OCI-LY7 (cell line): ENCODE data around the gene VIPR1. TPM values are rescaled to one million over a fixed set of nuclear protein-coding genes. Genes with fewer than 3 reads are reported as not detected.

ENCODE experiments used
- BruUV-seq: library from RNA; stranded (reverse); fragments of 400-500 nt; replicated peaks from 2 replicates; lab custom pipeline; 2021; lab: Mats Ljungman, UMichigan
- CTCF ChIA-PET: fragments of 300-600 bp; sonication (Branson Sonifier 250); formaldehyde crosslinking; loops from one replicate; lab custom pipeline; 2022; ENCODE audit warnings: antibody characterized with exemption; ENCODE audit not compliant: unreplicated experiment; lab: Charles Lee
- POLR2A ChIA-PET: fragments of 300-600 bp; sonication (Branson Sonifier 250); formaldehyde crosslinking; loops from one replicate; lab custom pipeline; 2022; ENCODE audit warnings: antibody characterized with exemption; lab: Charles Lee
- DNase-seq: peaks from one replicate; pipeline ENCODE4 v3.0.0-alpha.2; 2015; ENCODE audit warnings: low spot score
- H2AFZ ChIP-seq: fragments of 200-600 bp; sonication (generic), shearing (Covaris generic); 2 replicates; pipeline ENCODE4 v1.6.1; 2014; ENCODE audit warnings: mild to moderate bottlenecking, antibody characterized with exemption, low read length, moderate library complexity
- H3K27ac ChIP-seq: fragments of 200-600 bp; sonication (generic); 2 replicates; pipeline ENCODE4 v1.5.1; 2014; ENCODE audit warnings: mixed run types, low read depth, mild to moderate bottlenecking, moderate library complexity, low read length, inconsistent platforms; ENCODE audit not compliant: poor library complexity, severe bottlenecking
- H3K36me3 ChIP-seq: fragments of 200-600 bp; sonication (generic); 2 replicates; pipeline ENCODE4 v1.6.1; 2014; ENCODE audit warnings: mild to moderate bottlenecking, antibody characterized with exemption, low read length, moderate library complexity, mixed read lengths; ENCODE audit not compliant: insufficient read depth
- H3K4me1 ChIP-seq: fragments of 200-600 bp; sonication (generic); 2 replicates; pipeline ENCODE4 v1.5.1; 2014; ENCODE audit warnings: mild to moderate bottlenecking, low read length; ENCODE audit not compliant: insufficient read depth, poor library complexity, severe bottlenecking
- H3K4me2 ChIP-seq: fragments of 200-600 bp; sonication (generic); 2 replicates; pipeline ENCODE4 v1.6.1; 2014; ENCODE audit warnings: mild to moderate bottlenecking, low read length
- H3K4me3 ChIP-seq: fragments of 200-600 bp; sonication (generic); 2 replicates; pipeline ENCODE4 v1.5.1; 2014; ENCODE audit warnings: mild to moderate bottlenecking, low read depth, low read length; ENCODE audit not compliant: poor library complexity, severe bottlenecking
- H3K79me2 ChIP-seq: fragments of 200-600 bp; sonication (generic); 2 replicates; pipeline ENCODE4 v1.6.1; 2016; ENCODE audit warnings: low read depth, mild to moderate bottlenecking, low read length, moderate library complexity, mixed read lengths; ENCODE audit not compliant: insufficient read depth
- H3K9me2 ChIP-seq: fragments of 200-600 bp; sonication (generic); 2 replicates; pipeline ENCODE4 v1.6.1; 2016; ENCODE audit warnings: mild to moderate bottlenecking, low read length, mixed read lengths; ENCODE audit not compliant: insufficient read depth
- H3K9me3 ChIP-seq: fragments of 200-600 bp; sonication (generic); 2 replicates; pipeline ENCODE4 v1.6.1; 2014; ENCODE audit warnings: mild to moderate bottlenecking, mixed run types, low read length, mixed read lengths
- H4K20me1 ChIP-seq: fragments of 200-600 bp; sonication (generic); 2 replicates; pipeline ENCODE4 v1.6.1; 2014; ENCODE audit warnings: mild to moderate bottlenecking, antibody characterized with exemption, low read length, moderate library complexity, mixed read lengths; ENCODE audit not compliant: insufficient read depth
- EZH2phosphoT487 ChIP-seq: fragments of 200-600 bp; sonication (generic); IDR thresholded peaks from 2 replicates; pipeline ENCODE4 v1.6.1; 2018; ENCODE audit warnings: low read depth, borderline replicate concordance, mild to moderate bottlenecking, mixed run types, antibody characterized with exemption, low read length, moderate library complexity, mixed read lengths
- intact Hi-C: fragments of 100-400 bp; cut with micrococcal nuclease; formaldehyde crosslinking; loops from one replicate; pipeline ENCODE4 v1.10.0; 2022; ENCODE audit not compliant: unreplicated experiment
- small RNA-seq: library from RNA; depleted of rRNA; stranded (forward); fragments of <200 nt; gene quantifications from one replicate; pipeline ENCODE3, GENCODE V24; 2014
- total RNA-seq, 2 experiments: library from RNA; depleted of rRNA in 1 of 2; stranded (reverse); fragments of >200 nt in 1 of 2; shearing (Covaris generic) in 1 of 2; gene quantifications; 2 replicates each; pipeline ENCODE4 v1.2.3, GENCODE V29; 2014 to 2022
- TF ChIP-seq, protein P1 (sequence below): fragments of 200-600 bp; sonication (generic); conservative IDR thresholded peaks from 2 replicates; pipeline ENCODE4 v1.5.1; 2014; ENCODE audit warnings: mild to moderate bottlenecking, antibody characterized with exemption, low read length, moderate library complexity, mixed read lengths

The VIPR1 gene
- total RNA-seq, 2 experiments from 2014 or later = not detected

DNA sequence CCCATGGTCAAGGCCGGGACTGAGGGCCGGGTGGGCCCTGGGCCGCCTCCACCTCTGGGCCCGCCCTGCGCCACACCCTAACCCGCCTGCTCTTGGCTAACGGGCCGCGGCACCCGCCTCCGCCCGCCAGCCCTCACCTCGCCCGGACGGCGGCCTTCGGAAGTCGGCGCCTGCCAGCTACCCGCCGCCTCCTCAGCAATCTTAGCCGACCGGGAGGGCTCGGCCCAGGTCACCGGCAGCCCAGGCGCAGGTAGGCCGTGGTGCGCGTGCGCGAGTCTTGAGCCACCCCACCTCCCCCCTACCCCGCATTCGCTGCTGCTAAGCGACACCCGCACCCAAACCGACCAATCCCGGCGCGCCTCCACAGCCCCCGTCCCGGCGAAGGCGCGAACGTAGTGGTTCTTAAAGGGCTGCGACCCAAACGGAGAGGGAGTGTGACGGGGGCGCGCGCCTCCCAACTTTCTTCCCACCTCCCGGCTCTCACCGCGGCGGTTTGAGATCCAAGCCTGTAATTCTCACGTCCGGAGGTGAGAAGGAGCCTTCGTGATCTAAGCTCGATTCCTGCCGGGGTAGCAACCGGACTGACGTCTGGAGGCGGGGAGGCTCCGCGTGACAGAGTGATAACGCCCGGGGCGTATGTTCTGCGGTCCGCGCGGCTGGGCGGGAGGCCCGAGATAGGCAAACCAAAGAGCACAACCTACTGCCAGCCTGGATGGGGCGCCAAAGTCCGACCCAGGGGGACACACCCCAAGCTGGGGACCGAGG lies 79.4 kb downstream of the VIPR1 start, which contains the start of gene SEC22C:
TSS of gene SEC22C (minus strand) at position 259 of the 765 bp plus-strand sequence. CDS start 12,921 bp downstream, outside the sequence.
- peak; percentile 96 for DNase-seq
- intact Hi-C loops = loop anchor here (1.0 to 2.0 kb wide), 2 partner anchors 18 to 163 kb away; partner anchors contain the start of gene NKTR
- H3K36me3 ChIP-seq = peaks cover 13% of the 10 kb centered on the region
- ChIA-PET CTCF (interaction anchor here (0.6 to 1.9 kb wide), 2 partner anchors 19 to 620 kb away, joined by 3 to 6 read pairs; partner anchors contain the start of genes NKTR and ULK4), POLR2A (interaction anchor here (0.5 to 3.9 kb wide), 16 partner anchors 8 to 1339 kb away, joined by 3 to 33 read pairs (median 4); partner anchors contain the start of genes NKTR and SS18L2)
- no TSS peak for BruUV-seq
- peak within 1 kb of the TSS; percentile 66 for H2AFZ ChIP-seq
- H4K20me1 ChIP-seq = no peaks in the 10 kb centered on the region
- peak within 1 kb of the TSS; percentile 94 for H3K4me3 ChIP-seq
- H3K9me2 ChIP-seq = no peaks in the 10 kb centered on the region
- TF ChIP-seq EZH2phosphoT487 = no peak
- TF ChIP-seq, protein P1, sequence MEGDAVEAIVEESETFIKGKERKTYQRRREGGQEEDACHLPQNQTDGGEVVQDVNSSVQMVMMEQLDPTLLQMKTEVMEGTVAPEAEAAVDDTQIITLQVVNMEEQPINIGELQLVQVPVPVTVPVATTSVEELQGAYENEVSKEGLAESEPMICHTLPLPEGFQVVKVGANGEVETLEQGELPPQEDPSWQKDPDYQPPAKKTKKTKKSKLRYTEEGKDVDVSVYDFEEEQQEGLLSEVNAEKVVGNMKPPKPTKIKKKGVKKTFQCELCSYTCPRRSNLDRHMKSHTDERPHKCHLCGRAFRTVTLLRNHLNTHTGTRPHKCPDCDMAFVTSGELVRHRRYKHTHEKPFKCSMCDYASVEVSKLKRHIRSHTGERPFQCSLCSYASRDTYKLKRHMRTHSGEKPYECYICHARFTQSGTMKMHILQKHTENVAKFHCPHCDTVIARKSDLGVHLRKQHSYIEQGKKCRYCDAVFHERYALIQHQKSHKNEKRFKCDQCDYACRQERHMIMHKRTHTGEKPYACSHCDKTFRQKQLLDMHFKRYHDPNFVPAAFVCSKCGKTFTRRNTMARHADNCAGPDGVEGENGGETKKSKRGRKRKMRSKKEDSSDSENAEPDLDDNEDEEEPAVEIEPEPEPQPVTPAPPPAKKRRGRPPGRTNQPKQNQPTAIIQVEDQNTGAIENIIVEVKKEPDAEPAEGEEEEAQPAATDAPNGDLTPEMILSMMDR = peak; percentile 77
- H3K4me1 ChIP-seq = peaks cover 27% of the 10 kb centered on the region
- no peaks in the 10 kb centered on the region for H3K9me3 ChIP-seq
- peaks cover 28% of the 10 kb centered on the region; the same call in 1 of the 2 replicates for H3K79me2 ChIP-seq
- H3K4me2 ChIP-seq = peak within 1 kb of the TSS; percentile 96
- H3K27ac ChIP-seq = peak within 1 kb of the TSS; percentile 74

DNA sequence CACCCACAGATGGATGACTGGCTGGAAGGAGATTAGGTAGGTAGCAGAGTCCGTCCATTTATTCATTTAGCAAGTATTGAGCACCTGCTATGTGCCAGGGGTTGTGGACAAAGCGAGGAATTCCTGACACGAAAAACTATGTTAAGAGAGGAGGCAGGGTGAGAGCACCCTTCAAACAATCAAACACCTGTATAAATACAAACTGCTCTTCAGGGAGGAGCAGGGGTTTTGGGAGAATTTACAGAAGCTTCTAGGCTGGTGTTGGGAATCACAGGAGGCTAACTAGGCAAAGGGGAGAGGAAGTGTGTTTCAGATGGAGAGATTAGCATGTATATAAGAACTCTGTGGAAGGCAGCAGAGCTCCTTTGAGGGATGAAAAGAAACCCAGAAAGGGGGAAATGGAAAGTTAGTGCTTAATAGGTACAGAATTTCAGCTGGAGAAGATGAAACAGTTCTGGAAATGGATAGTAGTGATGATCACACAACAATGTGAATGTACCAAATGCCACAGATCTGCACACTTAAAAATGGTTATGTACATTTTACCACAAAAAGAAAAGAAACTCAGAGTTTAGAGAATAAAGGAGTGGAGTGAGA lies 80.1 kb downstream of the VIPR1 start:
- Histone ChIP-seq H3K4me3 (peak overlapping the region; percentile 94), H4K20me1 (no peaks in the 10 kb centered on the region), H2AFZ (peak overlapping the region; percentile 66), H3K79me2 (peaks cover 25% of the 10 kb centered on the region; the same call in 1 of the 2 replicates), H3K9me3 (no peaks in the 10 kb centered on the region), H3K36me3 (peaks cover 7% of the 10 kb centered on the region), H3K4me2 (peak overlapping the region; percentile 96), H3K27ac (peak overlapping the region; percentile 74), H3K9me2 (no peaks in the 10 kb centered on the region), H3K4me1 (peaks cover 27% of the 10 kb centered on the region)
- ChIA-PET POLR2A (interaction anchor here (0.5 to 3.9 kb wide), 12 partner anchors 9 to 1384 kb away, joined by 3 to 33 read pairs (median 4); partner anchors contain the start of genes CTNNB1, NKTR and SS18L2), CTCF (interaction anchor here (1.2 to 1.9 kb wide), 2 partner anchors 18 to 170 kb away, joined by 3 to 6 read pairs; partner anchors contain the start of gene NKTR)
- no peak for DNase-seq
- intact Hi-C loops = loop anchor here (1.0 to 2.0 kb wide), 2 partner anchors 18 to 162 kb away; partner anchors contain the start of gene NKTR
- TF ChIP-seq, protein P1 = 0 out of 2 replicates have a peak, but pooled peaks have one; percentile 20
- TF ChIP-seq EZH2phosphoT487 = no peak
- TSS peak; percentile 60 for BruUV-seq

Small RNA genes within 50 kb of the gene (small RNA-seq; reads per million reads assigned to genes)
- not detected for gene AC092047.1

Other genes starting within 250 kb of the VIPR1 start
- gene CCK, start 236.5 kb upstream of the VIPR1 start, total RNA-seq (2014; rRNA removed; shearing (Covaris generic)) = not detected in 2 replicates
- gene CCK, start 236.5 kb upstream of the VIPR1 start, total RNA-seq (2022) = not detected in 2 replicates
- not detected in 2 replicates for gene LYZL4, start 92.0 kb upstream of the VIPR1 start, total RNA-seq (2014; rRNA removed; shearing (Covaris generic))
- not detected in 2 replicates for gene LYZL4, start 92.0 kb upstream of the VIPR1 start, total RNA-seq (2022)
- gene SEC22C, start 79.3 kb downstream of the VIPR1 start, total RNA-seq (2014; rRNA removed; shearing (Covaris generic)) = 30.0 and 33.0 TPM in 2 replicates
- gene SEC22C, start 79.3 kb downstream of the VIPR1 start, total RNA-seq (2022) = 36.2 and 39.5 TPM in 2 replicates
- 44.1 and 48.9 TPM in 2 replicates for gene SS18L2, start 88.2 kb downstream of the VIPR1 start, total RNA-seq (2014; rRNA removed; shearing (Covaris generic))
- 58.1 and 66.5 TPM in 2 replicates for gene SS18L2, start 88.2 kb downstream of the VIPR1 start, total RNA-seq (2022)
- 85.1 and 90.2 TPM in 2 replicates for gene NKTR, start 98.0 kb downstream of the VIPR1 start, total RNA-seq (2014; rRNA removed; shearing (Covaris generic))
- gene NKTR, start 98.0 kb downstream of the VIPR1 start, total RNA-seq (2022) = 154 and 167 TPM in 2 replicates
- gene ZBTB47, start 151.1 kb downstream of the VIPR1 start, total RNA-seq (2014; rRNA removed; shearing (Covaris generic)) = 0.05 and 0.09 TPM in 2 replicates
- not detected in 2 replicates for gene ZBTB47, start 151.1 kb downstream of the VIPR1 start, total RNA-seq (2022)
- not detected in 2 replicates for gene KLHL40, start 182.9 kb downstream of the VIPR1 start, total RNA-seq (2014; rRNA removed; shearing (Covaris generic))
- not detected in 2 replicates for gene KLHL40, start 182.9 kb downstream of the VIPR1 start, total RNA-seq (2022)
- not detected in 2 replicates for gene HHATL, start 200.2 kb downstream of the VIPR1 start, total RNA-seq (2014; rRNA removed; shearing (Covaris generic))
- gene HHATL, start 200.2 kb downstream of the VIPR1 start, total RNA-seq (2022) = not detected in 2 replicates